IPS-20b (cell line): ENCODE results near the gene PLPPR1.
A peak's percentile ranks its signal among the peaks of the same experiment; 100 is the strongest.
"Not testable (repeated sequence)": the region's sequence is repeated elsewhere in the genome, so short reads cannot be mapped to it uniquely, and the experiment has no call there.

Experiments
- H3K27ac ChIP-seq: one replicate; pipeline ENCODE4 v1.5.1; 2013; ENCODE audit warnings: low read length
- H3K27me3 ChIP-seq: 2 replicates; pipeline ENCODE4 v1.6.1; 2013; ENCODE audit warnings: mild to moderate bottlenecking, low read length, inconsistent platforms; ENCODE audit not compliant: insufficient read depth
- H3K36me3 ChIP-seq: 2 replicates; pipeline ENCODE4 v1.6.1; 2013; ENCODE audit warnings: low read depth, mild to moderate bottlenecking, inconsistent platforms, low read length, moderate library complexity; ENCODE audit not compliant: insufficient read depth
- H3K4me1 ChIP-seq: 2 replicates; pipeline ENCODE4 v1.6.1; 2013; ENCODE audit warnings: mild to moderate bottlenecking, control low read depth, inconsistent platforms, low read length, moderate library complexity; ENCODE audit not compliant: insufficient read depth
- H3K4me3 ChIP-seq: 2 replicates; pipeline ENCODE4 v1.5.1; 2013; ENCODE audit warnings: mild to moderate bottlenecking, low read length, inconsistent platforms
- H3K9ac ChIP-seq: 2 replicates; pipeline ENCODE4 v1.6.1; 2013; ENCODE audit warnings: low read depth, mild to moderate bottlenecking, inconsistent platforms, low read length, moderate library complexity
- H3K9me3 ChIP-seq: 2 replicates; pipeline ENCODE4 v1.6.1; 2013; ENCODE audit warnings: mild to moderate bottlenecking, low read depth, low read length, inconsistent platforms; ENCODE audit not compliant: insufficient read depth

PLPPR1 gene

GRCh38 chr9:101027236-101027635, 1.3 kb upstream of the PLPPR1 start:
- Histone ChIP-seq H3K9ac (no peak overlapping the region), H3K4me3 (peak overlapping the region; percentile 86; the same call in 1 of the 2 replicates), H3K27me3 (peaks cover 65% of the 10 kb centered on the region)

GRCh38 chr9:101027733-101028345, 688 bp upstream of the PLPPR1 start:
- Histone ChIP-seq H3K9me3 (no peaks in the 10 kb centered on the region), H3K4me1 (peaks cover 9% of the 10 kb centered on the region; the same call in 1 of the 2 replicates), H3K4me3 (peak overlapping the region; percentile 86), H3K27me3 (peaks cover 71% of the 10 kb centered on the region), H3K9ac (peak overlapping the region; percentile 66; the same call in 1 of the 2 replicates), H3K27ac (no peak overlapping the region), H3K36me3 (no peaks in the 10 kb centered on the region)

More at GRCh38 chr9:101027236-101027635, 1.3 kb upstream of the PLPPR1 start:
- Histone ChIP-seq H3K27ac (no peak overlapping the region), H3K4me1 (peaks cover 9% of the 10 kb centered on the region; the same call in 1 of the 2 replicates), H3K9me3 (no peaks in the 10 kb centered on the region), H3K36me3 (no peaks in the 10 kb centered on the region)

GRCh38 chr9:101029315-101030085, 973 bp downstream of the PLPPR1 start:
- peak overlapping the region; percentile 86 for H3K4me3 ChIP-seq
- no peak overlapping the region for H3K27ac ChIP-seq
- H3K27me3 ChIP-seq, result peaks cover 84% of the 10 kb centered on the region
- no peaks in the 10 kb centered on the region for H3K9me3 ChIP-seq
- peaks cover 9% of the 10 kb centered on the region; the same call in 1 of the 2 replicates for H3K4me1 ChIP-seq
- H3K9ac ChIP-seq, result no peak overlapping the region
- H3K36me3 ChIP-seq, result no peaks in the 10 kb centered on the region

GRCh38 chr9:101030086-101030391, 1.5 kb downstream of the PLPPR1 start:
- Histone ChIP-seq H3K4me3 (peak overlapping the region; percentile 86; the same call in 1 of the 2 replicates), H3K9me3 (no peaks in the 10 kb centered on the region), H3K27me3 (peaks cover 84% of the 10 kb centered on the region), H3K4me1 (peaks cover 9% of the 10 kb centered on the region; the same call in 1 of the 2 replicates), H3K36me3 (no peaks in the 10 kb centered on the region), H3K27ac (no peak overlapping the region), H3K9ac (no peak overlapping the region)

GRCh38 chr9:101032426-101032825, 3.9 kb downstream of the PLPPR1 start:
- Histone ChIP-seq H3K4me3 (no peak overlapping the region), H3K9me3 (no peaks in the 10 kb centered on the region), H3K9ac (no peak overlapping the region), H3K4me1 (peaks cover 3% of the 10 kb centered on the region; the same call in 1 of the 2 replicates), H3K36me3 (no peaks in the 10 kb centered on the region), H3K27ac (no peak overlapping the region), H3K27me3 (peaks cover 66% of the 10 kb centered on the region)

- no peak overlapping the region for H3K27ac ChIP-seq
Observed at GRCh38 chr9:101034222-101034621, 5.7 kb downstream of the PLPPR1 start.

GRCh38 chr9:101035098-101035497, 6.6 kb downstream of the PLPPR1 start:
- no peaks in the 10 kb centered on the region for H3K9me3 ChIP-seq
- H3K27me3 ChIP-seq, result peaks cover 41% of the 10 kb centered on the region
- no peaks in the 10 kb centered on the region for H3K4me1 ChIP-seq
- H3K4me3 ChIP-seq, result no peak overlapping the region
- H3K9ac ChIP-seq, result no peak overlapping the region
- H3K36me3 ChIP-seq, result no peaks in the 10 kb centered on the region
- no peak overlapping the region for H3K27ac ChIP-seq

More at GRCh38 chr9:101034222-101034621, 5.7 kb downstream of the PLPPR1 start:
- Histone ChIP-seq H3K36me3 (no peaks in the 10 kb centered on the region), H3K9me3 (no peaks in the 10 kb centered on the region), H3K4me3 (no peak overlapping the region), H3K4me1 (no peaks in the 10 kb centered on the region), H3K27me3 (peaks cover 49% of the 10 kb centered on the region), H3K9ac (no peak overlapping the region)

- Histone ChIP-seq H3K27ac (no peak overlapping the region), H3K4me1 (no peaks in the 10 kb centered on the region), H3K36me3 (no peaks in the 10 kb centered on the region), H3K4me3 (no peak overlapping the region), H3K9ac (no peak overlapping the region), H3K9me3 (no peaks in the 10 kb centered on the region), H3K27me3 (peaks cover 17% of the 10 kb centered on the region)
Observed at GRCh38 chr9:101037430-101037829, 8.9 kb downstream of the PLPPR1 start.

- no peak overlapping the region for H3K4me3 ChIP-seq
- no peak overlapping the region for H3K27ac ChIP-seq
- peaks cover 7% of the 10 kb centered on the region; the same call in 1 of the 2 replicates for H3K27me3 ChIP-seq
- no peaks in the 10 kb centered on the region for H3K4me1 ChIP-seq
- H3K36me3 ChIP-seq, result no peaks in the 10 kb centered on the region
- H3K9ac ChIP-seq, result no peak overlapping the region
- no peaks in the 10 kb centered on the region for H3K9me3 ChIP-seq
Observed at GRCh38 chr9:101038488-101038887, 10.0 kb downstream of the PLPPR1 start.

GRCh38 chr9:101039581-101039980, 11.1 kb downstream of the PLPPR1 start:
- H3K4me1 ChIP-seq, H3K27me3 ChIP-seq, H3K9me3 ChIP-seq, H3K9ac ChIP-seq, H3K36me3 ChIP-seq, H3K4me3 ChIP-seq, H3K27ac ChIP-seq: not testable (repeated sequence)

GRCh38 chr9:101047848-101048397, 19.4 kb downstream of the PLPPR1 start:
- Histone ChIP-seq H3K27me3 (no peaks in the 10 kb centered on the region), H3K4me1 (peaks cover 3% of the 10 kb centered on the region; the same call in 1 of the 2 replicates), H3K9ac (no peak overlapping the region), H3K27ac (no peak overlapping the region), H3K9me3 (no peaks in the 10 kb centered on the region), H3K36me3 (no peaks in the 10 kb centered on the region), H3K4me3 (no peak overlapping the region)

GRCh38 chr9:101050650-101051049, 22.1 kb downstream of the PLPPR1 start:
- Histone ChIP-seq H3K27ac (no peak overlapping the region), H3K9ac (no peak overlapping the region), H3K36me3 (no peaks in the 10 kb centered on the region), H3K4me1 (peaks cover 4% of the 10 kb centered on the region; the same call in 1 of the 2 replicates), H3K4me3 (no peak overlapping the region), H3K27me3 (no peaks in the 10 kb centered on the region), H3K9me3 (no peaks in the 10 kb centered on the region)
